Endometrium (tissue), 2 donors: Measurements from ENCODE around the gene OR4D5.

Experiments
- FAIRE-seq: peaks from 2 replicates; lab custom pipeline; 2012; peaks lifted over from hg19 to GRCh38; lab: Jason Lieb, UNC
- donor health status: control.
- donor health status: control.

OR4D5 gene

DNA sequence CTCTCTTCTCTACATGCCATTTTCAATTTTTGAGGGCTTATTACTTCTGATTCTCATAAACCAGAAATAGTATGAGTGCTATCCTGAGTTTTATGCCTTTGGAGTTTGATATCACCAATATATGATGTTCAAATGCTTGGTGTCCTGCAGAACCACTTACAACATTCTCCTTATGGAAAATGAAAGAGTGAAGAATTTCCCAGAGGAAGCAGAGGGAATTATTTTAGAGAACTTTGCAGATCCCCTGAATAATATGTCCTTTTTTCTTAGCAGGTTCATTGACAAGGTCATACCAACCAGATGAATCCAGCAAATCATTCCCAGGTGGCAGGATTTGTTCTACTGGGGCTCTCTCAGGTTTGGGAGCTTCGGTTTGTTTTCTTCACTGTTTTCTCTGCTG, at the start of gene OR4D5:
TSS of gene OR4D5 (plus strand) at position 301 of the 400 bp plus-strand sequence. CDS start at position 301, 0 bp downstream.
- no peak for FAIRE-seq

GRCh38 chr11:123892031-123892430, 47.4 kb upstream of the OR4D5 start:
- FAIRE-seq: no peak

DNA sequence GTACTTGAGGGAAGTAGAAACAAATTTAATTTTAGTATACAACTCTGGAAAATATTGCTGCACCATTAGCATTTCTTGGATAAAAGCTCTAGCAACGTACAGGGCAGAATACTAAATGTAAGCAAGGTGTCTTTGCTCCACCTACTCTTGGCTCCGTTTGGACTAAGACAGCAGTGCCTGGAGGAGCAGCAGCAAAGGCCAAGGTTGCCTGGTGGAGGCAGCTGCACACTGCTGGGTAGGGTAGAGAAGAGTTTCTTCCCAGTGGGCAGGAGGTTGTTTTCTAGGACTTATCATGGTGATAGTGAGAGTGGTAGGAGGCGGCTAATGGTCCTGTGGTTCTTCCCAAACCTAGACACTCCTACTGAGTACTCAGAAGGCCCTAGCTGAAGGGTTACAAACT, 39.6 kb upstream of the OR4D5 start:
- no peak for FAIRE-seq

GRCh38 chr11:123901867-123902266, 37.5 kb upstream of the OR4D5 start, which contains the start of gene OR8D4:
TSS of gene OR8D4 (plus strand) at chr11:123902167. CDS start at chr11:123906432, 4,265 bp downstream.
- no peak for FAIRE-seq

- no peak for FAIRE-seq
Observed at GRCh38 chr11:123903932-123904331, 35.5 kb upstream of the OR4D5 start.

GRCh38 chr11:123904932-123905331, 34.5 kb upstream of the OR4D5 start:
- FAIRE-seq: no peak

DNA sequence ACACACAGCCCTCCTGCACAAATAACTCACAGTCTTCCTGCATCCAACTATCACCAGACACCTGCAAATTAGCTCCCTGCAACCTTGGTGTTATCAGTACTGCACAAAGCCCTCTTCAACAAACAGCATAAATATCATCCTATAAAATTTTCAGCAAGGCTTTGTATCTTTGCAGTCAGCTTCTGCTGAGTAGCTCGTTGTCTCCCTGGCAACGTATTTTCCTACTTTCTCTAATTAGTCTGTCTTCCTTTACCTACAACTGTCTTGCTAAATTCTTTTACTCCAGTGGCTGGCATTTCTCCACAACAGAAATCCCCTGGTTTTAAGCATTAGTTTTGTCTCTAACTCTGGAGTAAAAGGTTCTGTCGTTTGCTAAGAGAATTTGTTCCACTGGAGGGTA, 33.6 kb upstream of the OR4D5 start:
- no peak for FAIRE-seq

DNA sequence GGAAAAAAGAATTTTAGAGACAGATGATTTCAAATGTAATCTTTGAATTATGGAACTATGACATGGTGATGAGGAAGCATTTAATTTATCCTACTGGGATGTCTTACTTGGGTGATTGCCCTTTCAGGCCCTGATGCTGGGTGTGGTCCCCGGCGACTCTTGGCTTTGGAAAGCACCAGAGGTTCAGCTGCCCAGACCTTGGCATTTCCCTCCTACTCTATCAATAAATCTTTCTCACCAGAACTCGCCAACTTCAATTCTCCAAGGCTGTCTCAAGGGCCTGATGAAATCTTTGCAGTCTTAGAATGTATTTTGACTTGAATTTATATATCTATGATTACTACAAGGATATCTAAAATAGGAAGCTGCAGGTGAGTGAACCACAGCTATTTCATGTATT, 18.5 kb upstream of the OR4D5 start:
- no peak for FAIRE-seq

GRCh38 chr11:123924027-123924426, 15.4 kb upstream of the OR4D5 start:
- FAIRE-seq: no peak

- FAIRE-seq: no peak
Observed at GRCh38 chr11:123942413-123942812, 3.0 kb downstream of the OR4D5 start.

- no peak for FAIRE-seq
Observed at GRCh38 chr11:123943738-123944137, 4.3 kb downstream of the OR4D5 start, which contains the start of gene OR6T1. TSS of gene OR6T1 (minus strand) at chr11:123943838. CDS start at chr11:123943838, 0 bp downstream.

DNA sequence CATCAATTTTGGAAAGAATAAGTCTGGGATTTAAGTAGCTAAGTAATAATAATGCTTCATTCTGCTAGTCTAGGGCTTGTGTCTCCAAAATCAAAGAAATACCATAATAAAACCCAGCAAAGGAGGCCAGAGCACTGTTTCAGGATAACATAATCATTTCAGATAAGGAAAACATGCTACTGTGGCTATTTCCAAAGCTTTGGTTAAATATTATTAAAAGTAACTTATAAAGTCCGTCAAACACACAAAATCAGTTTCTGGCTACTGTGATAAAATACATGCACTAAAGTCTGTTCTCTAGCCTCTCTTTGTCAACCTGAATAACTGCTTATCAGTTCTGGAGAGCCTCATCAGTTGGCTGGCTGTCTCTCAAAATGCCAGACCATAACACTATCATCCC, 5.7 kb downstream of the OR4D5 start:
- no peak for FAIRE-seq

DNA sequence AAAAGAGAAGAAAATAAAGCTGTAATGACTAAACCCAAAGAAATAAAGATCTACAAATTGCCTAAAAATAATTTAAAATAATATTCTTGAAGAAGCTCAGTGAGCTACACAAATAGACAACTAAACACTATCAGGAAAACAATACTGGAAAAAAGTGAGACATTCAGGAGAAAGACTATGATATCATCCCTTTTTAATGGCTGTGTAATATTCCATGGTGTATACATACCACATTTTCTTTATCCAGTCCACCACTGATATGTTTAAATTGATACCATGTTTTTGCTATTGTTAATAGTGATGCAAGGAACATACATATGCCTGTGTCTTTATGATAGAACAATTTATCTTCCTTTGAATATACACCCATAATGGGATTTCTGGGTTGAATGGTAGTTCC, 17.3 kb downstream of the OR4D5 start:
- no peak for FAIRE-seq

DNA sequence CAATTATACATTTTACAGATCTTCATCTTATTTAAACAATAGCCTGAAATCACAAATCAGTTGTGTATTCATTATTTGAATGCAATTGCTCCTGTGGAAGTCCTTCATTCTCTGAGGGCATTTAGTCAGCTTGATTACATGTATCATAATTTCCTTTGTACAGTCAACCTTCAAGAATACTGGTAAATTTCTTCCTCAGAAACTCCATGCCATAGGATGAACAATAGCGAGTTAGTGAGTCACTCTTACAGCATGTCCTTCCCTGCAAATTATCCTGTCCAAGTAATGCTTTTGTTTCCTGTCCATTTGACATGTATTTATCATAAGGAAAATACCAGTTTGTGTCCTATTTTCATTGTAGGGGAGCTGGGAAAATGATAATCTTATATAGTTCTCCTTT, 34.4 kb downstream of the OR4D5 start:
- no peak for FAIRE-seq

GRCh38 chr11:123976770-123977560, 37.5 kb downstream of the OR4D5 start:
- FAIRE-seq: no peak

DNA sequence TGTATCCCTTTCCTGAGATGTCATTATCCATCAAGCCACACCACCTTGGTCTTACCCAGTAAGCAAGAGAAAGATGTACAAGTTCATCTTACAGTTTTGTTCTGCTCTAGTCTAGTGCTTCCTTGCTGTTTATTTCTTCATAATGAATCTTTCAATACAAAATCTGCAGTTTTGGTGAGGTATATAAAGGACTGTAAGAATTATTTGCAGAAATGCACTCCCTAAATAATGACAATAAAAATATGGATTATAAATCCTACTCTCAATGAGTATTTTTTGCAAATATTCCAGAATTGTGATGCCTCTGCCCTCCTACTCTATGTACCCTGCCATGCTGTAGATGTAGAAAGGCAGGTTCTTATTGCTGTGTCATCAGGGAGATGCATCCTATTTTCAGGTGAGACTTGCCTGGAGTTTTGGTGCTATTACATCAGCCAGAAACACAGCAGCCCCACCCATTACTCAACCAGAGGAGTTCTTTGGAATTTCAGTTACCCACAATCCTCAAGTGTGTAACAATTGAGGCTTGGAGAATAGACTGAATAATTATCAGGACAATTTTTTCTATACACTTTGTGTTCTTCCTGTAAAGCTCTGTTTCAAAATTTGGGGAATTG, 38.4 kb downstream of the OR4D5 start, which contains the start of gene OR10S1:
TSS of gene OR10S1 (minus strand) at position 51 of the 617 bp plus-strand sequence. CDS start 117 bp downstream, outside the sequence.
- no peak for FAIRE-seq

- FAIRE-seq: no peak
Observed at GRCh38 chr11:123979311-123979710, 39.9 kb downstream of the OR4D5 start.
